Karpas-422 (cell line): ENCODE measurements around the gene H6PD. TPM values are rescaled to one million over a fixed set of nuclear protein-coding genes. Genes with fewer than 3 reads are reported as not detected.

Experiments
- DNase-seq: peaks from one replicate; pipeline ENCODE4 v3.0.0-alpha.2; 2015
- H2AFZ ChIP-seq: fragments of 200-600 bp; sonication (generic); 2 replicates; pipeline ENCODE4 v1.6.1; 2014; ENCODE audit warnings: antibody characterized with exemption, low read length, mixed read lengths
- H3K27ac ChIP-seq: fragments of 200-600 bp; sonication (generic); 2 replicates; pipeline ENCODE4 v1.5.1; 2014; ENCODE audit warnings: mild to moderate bottlenecking, low read length, moderate library complexity
- H3K27me3 ChIP-seq: fragments of 200-600 bp; sonication (generic); 2 replicates; pipeline ENCODE4 v1.6.1; 2014; ENCODE audit warnings: low read length, mixed read lengths
- H3K36me3 ChIP-seq: fragments of 200-600 bp; sonication (generic); 2 replicates; pipeline ENCODE4 v1.6.1; 2014; ENCODE audit warnings: low read length, mixed read lengths; ENCODE audit not compliant: insufficient read depth
- H3K4me1 ChIP-seq: fragments of 200-600 bp; sonication (generic); 2 replicates; pipeline ENCODE4 v1.6.1; 2014; ENCODE audit warnings: mild to moderate bottlenecking, low read length, mixed read lengths
- H3K4me2 ChIP-seq: fragments of 200-600 bp; sonication (generic); 2 replicates; pipeline ENCODE4 v1.6.1; 2014; ENCODE audit warnings: low read length, low read depth, mild to moderate bottlenecking; ENCODE audit not compliant: poor library complexity, severe bottlenecking
- H3K4me3 ChIP-seq: fragments of 200-600 bp; sonication (generic); 2 replicates; pipeline ENCODE4 v1.5.1; 2014; ENCODE audit warnings: mild to moderate bottlenecking, antibody characterized with exemption, low read length, mixed read lengths
- H3K79me2 ChIP-seq: fragments of 200-600 bp; sonication (generic); 2 replicates; pipeline ENCODE4 v1.6.1; 2014; ENCODE audit warnings: mild to moderate bottlenecking, low read length, mixed read lengths
- H3K9ac ChIP-seq: fragments of 200-600 bp; sonication (generic); 2 replicates; pipeline ENCODE4 v1.6.0; 2014; ENCODE audit warnings: low read length
- H3K9me2 ChIP-seq: fragments of 200-600 bp; sonication (generic), shearing (Covaris generic); replicated peaks from 2 replicates; pipeline ENCODE4 v1.6.0; 2014; ENCODE audit warnings: mild to moderate bottlenecking, low read length, moderate library complexity; ENCODE audit not compliant: insufficient read depth
- H3K9me3 ChIP-seq: fragments of 300-700, 200-600 bp; sonication (generic); 2 replicates; pipeline ENCODE4 v1.6.1; 2014; ENCODE audit warnings: low read length, mixed read lengths
- H4K20me1 ChIP-seq: fragments of 200-600 bp; sonication (generic); 2 replicates; pipeline ENCODE4 v1.6.1; 2014; ENCODE audit warnings: mild to moderate bottlenecking, antibody characterized with exemption, low read length, low read depth; ENCODE audit not compliant: insufficient read depth
- total RNA-seq: library from RNA; depleted of rRNA; stranded (reverse); fragments of >200 nt; shearing (Covaris generic); gene quantifications from 2 replicates; pipeline ENCODE4 v1.2.3, GENCODE V29; 2014; ENCODE audit warnings: low replicate concordance

H6PD gene
- total RNA-seq, 1 experiment from 2014 or later: 21.3 TPM

- Histone ChIP-seq H3K9ac (no peak overlapping the region), H2AFZ (no peak overlapping the region), H3K36me3 (no peaks in the 10 kb centered on the region), H3K27me3 (no peaks in the 10 kb centered on the region), H3K4me3 (no peak overlapping the region), H3K4me2 (no peak overlapping the region), H3K27ac (no peak overlapping the region), H3K4me1 (peaks cover 3% of the 10 kb centered on the region), H3K79me2 (no peaks in the 10 kb centered on the region), H3K9me2 (no peaks in the 10 kb centered on the region), H4K20me1 (0 out of 2 replicates have a peak, but pooled peaks cover 4% of the 10 kb centered on the region), H3K9me3 (no peaks in the 10 kb centered on the region)
- DNase-seq: no peak
Observed at GRCh38 chr1:9305216-9305615, 70.6 kb downstream of the H6PD start.

GRCh38 chr1:9306006-9306405, 71.4 kb downstream of the H6PD start:
- Histone ChIP-seq H3K4me2 (no peak overlapping the region), H3K27me3 (no peaks in the 10 kb centered on the region), H3K9me3 (no peaks in the 10 kb centered on the region), H3K36me3 (no peaks in the 10 kb centered on the region), H3K4me3 (no peak overlapping the region), H3K27ac (no peak overlapping the region), H3K9ac (no peak overlapping the region), H4K20me1 (0 out of 2 replicates have a peak, but pooled peaks cover 4% of the 10 kb centered on the region), H3K79me2 (no peaks in the 10 kb centered on the region), H2AFZ (no peak overlapping the region), H3K9me2 (no peaks in the 10 kb centered on the region), H3K4me1 (peaks cover 3% of the 10 kb centered on the region)
- no peak for DNase-seq

DNA sequence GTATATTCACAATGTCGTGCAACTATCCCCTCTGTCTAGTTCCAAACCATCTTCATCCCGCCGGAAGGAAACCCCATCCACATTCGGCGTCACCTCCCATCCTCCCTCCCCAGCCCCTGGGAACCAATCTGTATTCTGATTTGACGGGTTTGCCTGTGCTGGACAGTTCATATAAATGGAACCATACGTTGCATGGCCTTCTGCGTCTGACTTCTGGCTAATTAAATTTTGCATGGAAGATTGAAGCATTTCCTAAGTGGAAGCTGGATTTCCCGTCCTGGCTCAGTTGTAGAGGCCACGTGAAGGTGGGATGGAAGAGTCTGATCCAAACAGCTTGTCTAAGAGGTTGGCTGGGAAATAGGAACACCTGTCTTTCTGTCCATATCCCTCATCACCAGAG, 72.7 kb downstream of the H6PD start:
- H4K20me1 ChIP-seq: 0 out of 2 replicates have a peak, but pooled peaks cover 4% of the 10 kb centered on the region
- H2AFZ ChIP-seq: no peak overlapping the region
- H3K9me3 ChIP-seq: no peaks in the 10 kb centered on the region
- H3K27ac ChIP-seq: no peak overlapping the region
- no peaks in the 10 kb centered on the region for H3K27me3 ChIP-seq
- no peaks in the 10 kb centered on the region for H3K36me3 ChIP-seq
- H3K4me3 ChIP-seq: no peak overlapping the region
- H3K79me2 ChIP-seq: no peaks in the 10 kb centered on the region
- H3K9ac ChIP-seq: no peak overlapping the region
- H3K9me2 ChIP-seq: no peaks in the 10 kb centered on the region
- no peak overlapping the region for H3K4me2 ChIP-seq
- no peak for DNase-seq
- peaks cover 3% of the 10 kb centered on the region for H3K4me1 ChIP-seq

GRCh38 chr1:9308236-9308785, 73.7 kb downstream of the H6PD start:
- no peaks in the 10 kb centered on the region for H3K79me2 ChIP-seq

DNA sequence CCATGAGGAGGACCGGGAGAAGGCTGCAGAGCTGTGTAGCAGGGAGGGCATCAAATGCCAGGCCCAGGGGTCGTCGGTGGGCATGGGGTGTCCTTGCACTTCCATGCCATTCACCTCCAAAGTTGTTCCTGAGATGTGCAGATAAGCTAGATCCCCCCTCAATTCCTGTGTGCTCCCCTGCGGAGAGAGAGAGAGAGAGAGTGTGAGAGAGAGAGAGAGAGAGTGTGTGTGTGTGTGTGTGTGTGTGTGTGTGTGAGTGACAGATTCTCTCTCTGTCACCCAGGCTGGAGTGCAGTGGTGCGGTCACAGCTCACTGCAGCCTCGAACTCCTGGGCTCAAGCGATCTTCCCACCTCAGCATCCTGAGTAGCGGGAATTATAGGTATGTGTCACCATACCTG, 74.5 kb downstream of the H6PD start:
- Histone ChIP-seq H3K4me3 (no peak overlapping the region), H3K4me1 (no peaks in the 10 kb centered on the region), H2AFZ (no peak overlapping the region), H3K4me2 (no peak overlapping the region), H3K9me2 (no peaks in the 10 kb centered on the region), H3K79me2 (no peaks in the 10 kb centered on the region), H3K27me3 (no peaks in the 10 kb centered on the region), H3K36me3 (no peaks in the 10 kb centered on the region), H3K9ac (no peak overlapping the region), H3K27ac (no peak overlapping the region), H3K9me3 (no peaks in the 10 kb centered on the region), H4K20me1 (0 out of 2 replicates have a peak, but pooled peaks cover 4% of the 10 kb centered on the region)
- no peak for DNase-seq

More at GRCh38 chr1:9308236-9308785, 73.7 kb downstream of the H6PD start:
- Histone ChIP-seq H3K27me3 (no peaks in the 10 kb centered on the region), H3K4me1 (no peaks in the 10 kb centered on the region), H3K4me3 (no peak overlapping the region), H3K4me2 (no peak overlapping the region), H3K36me3 (no peaks in the 10 kb centered on the region), H2AFZ (no peak overlapping the region), H3K27ac (no peak overlapping the region), H3K9me3 (no peaks in the 10 kb centered on the region), H4K20me1 (0 out of 2 replicates have a peak, but pooled peaks cover 4% of the 10 kb centered on the region), H3K9me2 (no peaks in the 10 kb centered on the region), H3K9ac (no peak overlapping the region)
- no peak for DNase-seq

- no peak overlapping the region for H3K4me2 ChIP-seq
- no peaks in the 10 kb centered on the region for H3K79me2 ChIP-seq
- H3K27ac ChIP-seq: no peak overlapping the region
- no peaks in the 10 kb centered on the region for H3K4me1 ChIP-seq
- H3K27me3 ChIP-seq: no peaks in the 10 kb centered on the region
- no peaks in the 10 kb centered on the region for H3K9me3 ChIP-seq
- no peak overlapping the region for H3K9ac ChIP-seq
- no peaks in the 10 kb centered on the region for H3K9me2 ChIP-seq
- no peak overlapping the region for H2AFZ ChIP-seq
- H4K20me1 ChIP-seq: 0 out of 2 replicates have a peak, but pooled peaks cover 4% of the 10 kb centered on the region
- no peak overlapping the region for H3K4me3 ChIP-seq
- no peak for DNase-seq
- H3K36me3 ChIP-seq: no peaks in the 10 kb centered on the region
Observed at GRCh38 chr1:9309991-9310390, 75.4 kb downstream of the H6PD start.

DNA sequence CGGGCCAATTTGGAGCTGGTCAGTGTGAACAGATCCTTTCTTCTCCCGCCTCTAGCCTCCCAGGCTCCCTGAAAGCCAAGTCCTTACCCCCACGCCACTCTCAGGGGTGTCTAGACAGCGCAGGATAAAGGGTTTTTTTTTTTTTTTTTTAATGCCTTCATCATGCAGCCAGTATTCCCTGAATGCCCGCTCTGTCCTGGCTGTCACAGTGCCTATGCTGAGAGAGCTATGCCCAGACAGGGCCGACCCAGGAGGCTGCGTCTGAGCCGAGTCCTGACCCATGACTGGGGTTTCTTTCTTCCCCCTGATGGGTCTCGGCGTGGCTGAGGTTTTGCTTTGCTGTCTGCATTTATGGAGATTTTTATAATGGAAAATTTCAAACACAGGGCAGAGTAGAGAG, 76.5 kb downstream of the H6PD start:
- no peak overlapping the region for H3K27ac ChIP-seq
- no peak overlapping the region for H3K9ac ChIP-seq

DNA sequence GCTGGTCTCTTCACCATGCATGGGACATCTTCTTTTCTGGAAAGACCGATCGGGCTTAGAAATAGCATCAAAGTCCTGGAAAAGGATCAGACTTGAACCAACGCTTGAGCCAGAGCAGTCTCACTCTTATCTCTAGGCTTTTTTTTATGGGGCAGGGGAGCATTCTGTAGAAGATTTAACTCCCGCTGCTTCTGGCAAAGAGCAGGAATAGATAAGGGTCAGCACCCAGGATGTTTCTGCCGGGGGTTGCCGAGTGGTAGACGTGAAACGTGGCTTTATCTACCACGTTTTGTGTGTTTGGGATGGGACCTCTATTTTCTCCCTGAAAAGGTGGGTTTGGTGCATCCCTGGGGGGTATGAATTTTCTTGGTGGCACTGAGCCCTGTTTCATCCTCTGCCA, 76.9 kb downstream of the H6PD start:
- no peak overlapping the region for H3K4me2 ChIP-seq
- no peak for DNase-seq
- no peaks in the 10 kb centered on the region for H3K4me1 ChIP-seq
- no peaks in the 10 kb centered on the region for H3K9me2 ChIP-seq
- H3K79me2 ChIP-seq: no peaks in the 10 kb centered on the region
- no peak overlapping the region for H2AFZ ChIP-seq
- H3K27me3 ChIP-seq: no peaks in the 10 kb centered on the region
- H3K4me3 ChIP-seq: no peak overlapping the region
- no peak overlapping the region for H3K27ac ChIP-seq
- 0 out of 2 replicates have a peak, but pooled peaks cover 4% of the 10 kb centered on the region for H4K20me1 ChIP-seq
- H3K36me3 ChIP-seq: no peaks in the 10 kb centered on the region
- H3K9ac ChIP-seq: no peak overlapping the region
- H3K9me3 ChIP-seq: no peaks in the 10 kb centered on the region

More for the DNA sequence above, 76.5 kb downstream of the H6PD start:
- Histone ChIP-seq H3K4me3 (no peak overlapping the region), H3K4me1 (no peaks in the 10 kb centered on the region), H3K27me3 (no peaks in the 10 kb centered on the region), H4K20me1 (0 out of 2 replicates have a peak, but pooled peaks cover 4% of the 10 kb centered on the region), H3K4me2 (no peak overlapping the region), H3K79me2 (no peaks in the 10 kb centered on the region), H3K9me2 (no peaks in the 10 kb centered on the region), H3K9me3 (no peaks in the 10 kb centered on the region), H3K36me3 (no peaks in the 10 kb centered on the region), H2AFZ (no peak overlapping the region)
- no peak for DNase-seq
